ENCODE measurements around the gene CISD1. TPM values are rescaled to one million over a fixed set of nuclear protein-coding genes. Genes with fewer than 3 reads are reported as not detected.

CISD1 gene
- polyA plus RNA-seq, 2 donors: 9.0 to 33.2 TPM

- Histone ChIP-seq H3K4me1 (ENCODE audit: control insufficient read depth in 2 of 2, insufficient read depth in 2 of 2, low read length in 1 of 2) (no peaks in the 10 kb centered on the region), H3K27ac (ENCODE audit: low read depth in 2 of 2, low read length in 1 of 2) (no peak overlapping the region), H3K27me3 (ENCODE audit: control insufficient read depth in 1 of 2, insufficient read depth in 2 of 2, low read length in 2 of 2) (no peaks in the 10 kb centered on the region), H3K4me3 (ENCODE audit: low read depth in 1 of 2, low read length in 2 of 2) (no peak overlapping the region), H3K9me3 (ENCODE audit: control insufficient read depth in 2 of 2, insufficient read depth in 1 of 2, low read depth in 1 of 2, low read length in 1 of 2) (no peaks in the 10 kb centered on the region), H3K36me3 (ENCODE audit: control insufficient read depth in 2 of 2, insufficient read depth in 2 of 2, low read length in 1 of 2) (no peaks in the 10 kb centered on the region)
- 44 to 60% methylated on average over 3 of the region's 3 CpGs for WGBS, 2 donors
Observed at GRCh38 chr10:58322072-58322834, 53.3 kb downstream of the CISD1 start.

- no peaks in the 10 kb centered on the region for H3K27me3 ChIP-seq (ENCODE audit: control insufficient read depth in 1 of 2, insufficient read depth in 2 of 2, low read length in 2 of 2)
- no peaks in the 10 kb centered on the region for H3K36me3 ChIP-seq (ENCODE audit: control insufficient read depth in 2 of 2, insufficient read depth in 2 of 2, low read length in 1 of 2)
- H3K27ac ChIP-seq (ENCODE audit: low read depth in 2 of 2, low read length in 1 of 2): no peak overlapping the region
- no peaks in the 10 kb centered on the region for H3K4me1 ChIP-seq (ENCODE audit: control insufficient read depth in 2 of 2, insufficient read depth in 2 of 2, low read length in 1 of 2)
- 30 to 43% methylated on average over 1 of the region's 1 CpG for WGBS, 2 donors
- no peaks in the 10 kb centered on the region for H3K9me3 ChIP-seq (ENCODE audit: control insufficient read depth in 2 of 2, insufficient read depth in 1 of 2, low read depth in 1 of 2, low read length in 1 of 2)
- H3K4me3 ChIP-seq (ENCODE audit: low read depth in 1 of 2, low read length in 2 of 2): no peak overlapping the region
Observed at GRCh38 chr10:58322835-58323209, 53.9 kb downstream of the CISD1 start.

GRCh38 chr10:58326967-58327381, 58.0 kb downstream of the CISD1 start:
- Histone ChIP-seq H3K27ac (ENCODE audit: low read depth in 2 of 2, low read length in 1 of 2) (no peak overlapping the region), H3K27me3 (ENCODE audit: control insufficient read depth in 1 of 2, insufficient read depth in 2 of 2, low read length in 2 of 2) (no peaks in the 10 kb centered on the region), H3K4me1 (ENCODE audit: control insufficient read depth in 2 of 2, insufficient read depth in 2 of 2, low read length in 1 of 2) (no peaks in the 10 kb centered on the region), H3K4me3 (ENCODE audit: low read depth in 1 of 2, low read length in 2 of 2) (no peak overlapping the region), H3K9me3 (ENCODE audit: control insufficient read depth in 2 of 2, insufficient read depth in 1 of 2, low read depth in 1 of 2, low read length in 1 of 2) (no peaks in the 10 kb centered on the region), H3K36me3 (ENCODE audit: control insufficient read depth in 2 of 2, insufficient read depth in 2 of 2, low read length in 1 of 2) (no peaks in the 10 kb centered on the region)
- 30 to 47% methylated on average over 25 of the region's 25 CpGs for WGBS, 2 donors

GRCh38 chr10:58328233-58328632, 59.3 kb downstream of the CISD1 start:
- Histone ChIP-seq H3K4me1 (ENCODE audit: control insufficient read depth in 2 of 2, insufficient read depth in 2 of 2, low read length in 1 of 2) (no peaks in the 10 kb centered on the region), H3K27ac (ENCODE audit: low read depth in 2 of 2, low read length in 1 of 2) (no peak overlapping the region), H3K9me3 (ENCODE audit: control insufficient read depth in 2 of 2, insufficient read depth in 1 of 2, low read depth in 1 of 2, low read length in 1 of 2) (no peaks in the 10 kb centered on the region), H3K36me3 (ENCODE audit: control insufficient read depth in 2 of 2, insufficient read depth in 2 of 2, low read length in 1 of 2) (no peaks in the 10 kb centered on the region), H3K27me3 (ENCODE audit: control insufficient read depth in 1 of 2, insufficient read depth in 2 of 2, low read length in 2 of 2) (no peaks in the 10 kb centered on the region), H3K4me3 (ENCODE audit: low read depth in 1 of 2, low read length in 2 of 2) (no peak overlapping the region)
- WGBS, 2 donors: 94 to 96% methylated on average over 1 of the region's 1 CpG

GRCh38 chr10:58330431-58330830, 61.5 kb downstream of the CISD1 start:
- H3K4me3 ChIP-seq (ENCODE audit: low read depth in 1 of 2, low read length in 2 of 2): no peak overlapping the region
- no peak overlapping the region for H3K27ac ChIP-seq (ENCODE audit: low read depth in 2 of 2, low read length in 1 of 2)
- no peaks in the 10 kb centered on the region for H3K9me3 ChIP-seq (ENCODE audit: control insufficient read depth in 2 of 2, insufficient read depth in 1 of 2, low read depth in 1 of 2, low read length in 1 of 2)
- 74 to 83% methylated on average over 1 of the region's 1 CpG for WGBS, 2 donors
- no peaks in the 10 kb centered on the region for H3K4me1 ChIP-seq (ENCODE audit: control insufficient read depth in 2 of 2, insufficient read depth in 2 of 2, low read length in 1 of 2)
- no peaks in the 10 kb centered on the region for H3K36me3 ChIP-seq (ENCODE audit: control insufficient read depth in 2 of 2, insufficient read depth in 2 of 2, low read length in 1 of 2)
- H3K27me3 ChIP-seq (ENCODE audit: control insufficient read depth in 1 of 2, insufficient read depth in 2 of 2, low read length in 2 of 2): no peaks in the 10 kb centered on the region

- no peak overlapping the region for H3K27ac ChIP-seq (ENCODE audit: low read depth in 2 of 2, low read length in 1 of 2)
- no peaks in the 10 kb centered on the region for H3K27me3 ChIP-seq (ENCODE audit: control insufficient read depth in 1 of 2, insufficient read depth in 2 of 2, low read length in 2 of 2)
- no peaks in the 10 kb centered on the region for H3K4me1 ChIP-seq (ENCODE audit: control insufficient read depth in 2 of 2, insufficient read depth in 2 of 2, low read length in 1 of 2)
- 93 to 94% methylated on average over 2 of the region's 2 CpGs for WGBS, 2 donors
- H3K4me3 ChIP-seq (ENCODE audit: low read depth in 1 of 2, low read length in 2 of 2): no peak overlapping the region
- no peaks in the 10 kb centered on the region for H3K36me3 ChIP-seq (ENCODE audit: control insufficient read depth in 2 of 2, insufficient read depth in 2 of 2, low read length in 1 of 2)
- no peaks in the 10 kb centered on the region for H3K9me3 ChIP-seq (ENCODE audit: control insufficient read depth in 2 of 2, insufficient read depth in 1 of 2, low read depth in 1 of 2, low read length in 1 of 2)
Observed at GRCh38 chr10:58331646-58332045, 62.7 kb downstream of the CISD1 start.

- no peaks in the 10 kb centered on the region for H3K27me3 ChIP-seq (ENCODE audit: control insufficient read depth in 1 of 2, insufficient read depth in 2 of 2, low read length in 2 of 2)
- no peaks in the 10 kb centered on the region for H3K4me1 ChIP-seq (ENCODE audit: control insufficient read depth in 2 of 2, insufficient read depth in 2 of 2, low read length in 1 of 2)
- peak within 1 kb of the TSS; percentile 77 to 82 for H3K27ac ChIP-seq (ENCODE audit: low read depth in 2 of 2, low read length in 1 of 2)
- H3K9me3 ChIP-seq (ENCODE audit: control insufficient read depth in 2 of 2, insufficient read depth in 1 of 2, low read depth in 1 of 2, low read length in 1 of 2): no peaks in the 10 kb centered on the region
- no peaks in the 10 kb centered on the region for H3K36me3 ChIP-seq (ENCODE audit: control insufficient read depth in 2 of 2, insufficient read depth in 2 of 2, low read length in 1 of 2)
- 0 to 1% methylated on average over 48 to 49 of the region's 49 CpGs for WGBS, 2 donors
- H3K4me3 ChIP-seq (ENCODE audit: low read depth in 1 of 2, low read length in 2 of 2): peak within 1 kb of the TSS; percentile 95 to 96
Observed at GRCh38 chr10:58334817-58335305, 65.9 kb downstream of the CISD1 start, which contains the start of gene UBE2D1. UBE2D1 (plus strand) TSS chr10:58335006; CDS start chr10:58335202, 196 bp downstream.

- Histone ChIP-seq H3K9me3 (ENCODE audit: control insufficient read depth in 2 of 2, insufficient read depth in 1 of 2, low read depth in 1 of 2, low read length in 1 of 2) (no peaks in the 10 kb centered on the region), H3K4me3 (ENCODE audit: low read depth in 1 of 2, low read length in 2 of 2) (peak overlapping the region; percentile 95 to 96), H3K27ac (ENCODE audit: low read depth in 2 of 2, low read length in 1 of 2) (peak overlapping the region; percentile 77 to 82), H3K4me1 (ENCODE audit: control insufficient read depth in 2 of 2, insufficient read depth in 2 of 2, low read length in 1 of 2) (no peaks in the 10 kb centered on the region), H3K36me3 (ENCODE audit: control insufficient read depth in 2 of 2, insufficient read depth in 2 of 2, low read length in 1 of 2) (no peaks in the 10 kb centered on the region), H3K27me3 (ENCODE audit: control insufficient read depth in 1 of 2, insufficient read depth in 2 of 2, low read length in 2 of 2) (no peaks in the 10 kb centered on the region)
- WGBS, 2 donors: 2% methylated on average over 35 to 37 of the region's 37 CpGs
Observed at GRCh38 chr10:58335306-58336005, 66.5 kb downstream of the CISD1 start.

- Histone ChIP-seq H3K36me3 (ENCODE audit: control insufficient read depth in 2 of 2, insufficient read depth in 2 of 2, low read length in 1 of 2) (no peaks in the 10 kb centered on the region), H3K9me3 (ENCODE audit: control insufficient read depth in 2 of 2, insufficient read depth in 1 of 2, low read depth in 1 of 2, low read length in 1 of 2) (no peaks in the 10 kb centered on the region), H3K4me1 (ENCODE audit: control insufficient read depth in 2 of 2, insufficient read depth in 2 of 2, low read length in 1 of 2) (no peaks in the 10 kb centered on the region), H3K4me3 (ENCODE audit: low read depth in 1 of 2, low read length in 2 of 2) (peak overlapping the region in 1 of 2 donors; percentile 95), H3K27me3 (ENCODE audit: control insufficient read depth in 1 of 2, insufficient read depth in 2 of 2, low read length in 2 of 2) (no peaks in the 10 kb centered on the region), H3K27ac (ENCODE audit: low read depth in 2 of 2, low read length in 1 of 2) (no peak overlapping the region)
- WGBS, 2 donors: 89 to 91% methylated on average over 4 of the region's 4 CpGs
Observed at GRCh38 chr10:58336242-58336641, 67.3 kb downstream of the CISD1 start.

Measured in esophagus (tissue), 2 donors.